ENCODE measurements around the gene C20orf144. TPM values are rescaled to one million over a fixed set of nuclear protein-coding genes. Genes with fewer than 3 reads are reported as not detected.
A peak's percentile ranks its signal among the peaks of the same experiment; 100 is the strongest.

C20orf144 gene
- total and polyA plus RNA-seq, 9 of the 15 experiments (the other 6 are each of a cell fraction or from before 2014, with no cell fraction given), result 0.04 to 0.23 (median 0.11) TPM; not detected in 2

DNA sequence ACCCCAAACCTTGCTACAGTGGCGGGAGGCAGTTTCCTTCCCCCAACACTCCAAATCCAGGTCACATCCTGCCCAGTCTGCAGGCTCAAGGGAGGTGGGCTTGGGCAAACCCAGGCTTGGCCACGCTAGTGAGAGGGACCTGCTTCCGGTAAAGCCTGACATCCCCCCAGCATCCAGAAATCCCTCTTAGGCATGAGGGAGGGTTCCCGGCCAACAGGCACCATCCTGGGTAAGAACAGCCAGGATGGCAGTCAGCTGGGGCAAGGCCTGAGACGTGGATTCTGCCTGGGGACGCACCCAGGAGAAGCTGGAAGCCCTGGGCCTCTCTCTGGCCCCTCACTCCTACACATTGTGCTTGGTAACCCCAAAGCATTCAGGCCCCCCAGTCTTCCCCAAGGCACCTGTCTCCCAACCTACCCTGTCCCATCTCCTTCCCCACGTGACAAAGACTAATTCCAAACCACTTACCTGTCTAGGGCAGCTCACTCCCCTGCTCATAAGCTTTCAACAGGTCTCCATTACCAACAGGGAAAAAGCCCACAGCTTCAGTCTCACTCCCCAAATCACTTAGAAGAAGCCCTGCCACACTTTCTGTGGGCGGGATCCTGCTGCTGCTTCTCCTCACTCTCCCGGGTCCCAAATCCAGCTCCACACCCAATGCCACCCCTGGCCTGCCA lies 2.1 kb downstream of the C20orf144 start (continued):
- TF ChIP-seq, protein P1, sequence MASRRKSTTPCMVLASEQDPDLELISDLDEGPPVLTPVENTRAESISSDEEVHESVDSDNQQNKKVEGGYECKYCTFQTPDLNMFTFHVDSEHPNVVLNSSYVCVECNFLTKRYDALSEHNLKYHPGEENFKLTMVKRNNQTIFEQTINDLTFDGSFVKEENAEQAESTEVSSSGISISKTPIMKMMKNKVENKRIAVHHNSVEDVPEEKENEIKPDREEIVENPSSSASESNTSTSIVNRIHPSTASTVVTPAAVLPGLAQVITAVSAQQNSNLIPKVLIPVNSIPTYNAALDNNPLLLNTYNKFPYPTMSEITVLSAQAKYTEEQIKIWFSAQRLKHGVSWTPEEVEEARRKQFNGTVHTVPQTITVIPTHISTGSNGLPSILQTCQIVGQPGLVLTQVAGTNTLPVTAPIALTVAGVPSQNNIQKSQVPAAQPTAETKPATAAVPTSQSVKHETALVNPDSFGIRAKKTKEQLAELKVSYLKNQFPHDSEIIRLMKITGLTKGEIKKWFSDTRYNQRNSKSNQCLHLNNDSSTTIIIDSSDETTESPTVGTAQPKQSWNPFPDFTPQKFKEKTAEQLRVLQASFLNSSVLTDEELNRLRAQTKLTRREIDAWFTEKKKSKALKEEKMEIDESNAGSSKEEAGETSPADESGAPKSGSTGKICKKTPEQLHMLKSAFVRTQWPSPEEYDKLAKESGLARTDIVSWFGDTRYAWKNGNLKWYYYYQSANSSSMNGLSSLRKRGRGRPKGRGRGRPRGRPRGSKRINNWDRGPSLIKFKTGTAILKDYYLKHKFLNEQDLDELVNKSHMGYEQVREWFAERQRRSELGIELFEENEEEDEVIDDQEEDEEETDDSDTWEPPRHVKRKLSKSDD (conservative IDR thresholded peaks at IDR 0.05; ENCODE audit: low read length), result no peak

DNA sequence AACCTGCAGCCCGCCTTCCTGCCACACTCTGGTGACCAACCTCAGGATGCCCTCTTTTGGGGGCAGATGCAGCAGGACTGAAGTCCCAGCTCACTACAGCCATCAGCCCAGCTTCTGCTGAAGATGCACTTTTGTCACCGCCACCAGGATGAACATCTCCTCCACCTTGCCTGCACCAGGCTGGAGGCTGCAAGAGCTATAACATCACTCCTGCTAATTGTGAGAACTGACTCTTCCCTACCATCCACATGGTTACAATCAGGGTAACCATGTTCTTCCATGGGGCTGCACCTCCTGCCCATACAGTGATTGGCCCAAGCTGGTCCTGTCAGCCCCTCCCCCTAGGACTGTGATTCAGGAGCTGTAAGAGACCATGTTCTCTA lies 2.6 kb downstream of the C20orf144 start:
- in situ Hi-C loops (cut with MboI), result loop anchor here (5.0 kb wide), 1 partner anchor 63 kb away; no protein-coding TSS in a partner anchor
- no peaks in the 10 kb centered on the region for H3K27me3 ChIP-seq (ENCODE audit: control insufficient read depth in 2 of 2, insufficient read depth in 2 of 2, low read length in 2 of 2)
- no TSS peak for BruUV-seq (replicated peaks)
- H3K4me2 ChIP-seq (ENCODE audit: insufficient read depth, low read length), result peak overlapping the region; percentile 85; the same call in 1 of the 2 replicates
- peak in 2 of 4 experiments; percentile 31 to 37 for DNase-seq (ENCODE audit: extremely low read depth in 1 of 4, low spot score in 3 of 4)
- ATAC-seq, result no peak
- no peak overlapping the region for H3K4me3 ChIP-seq
- peaks cover 11% of the 10 kb centered on the region; the same call in 1 of the 2 replicates for H4K20me1 ChIP-seq (replicated peaks; ENCODE audit: control insufficient read depth, insufficient read depth, low read length)
- peaks cover 18% of the 10 kb centered on the region for H3K79me2 ChIP-seq (ENCODE audit: control insufficient read depth, insufficient read depth, low read length)
- ChIA-PET CTCF (ENCODE audit: low intra/inter-chr PET ratio) (no interaction called here), POLR2A (interaction anchor here (0.6 to 5.4 kb wide), 8 partner anchors 8 to 162 kb away, joined by 3 to 51 read pairs (median 6); partner anchors contain the start of gene PXMP4)
- TF ChIP-seq C11orf30 (IDR thresholded peaks at IDR 0.05; ENCODE audit: low read depth) (peak; percentile 57), SRSF1 (IDR thresholded peaks at IDR 0.05; ENCODE audit: low read depth, low read length) (no peak), POLR2A (conservative IDR thresholded peaks at IDR 0.05) (0 out of 2 replicates have a peak, but pooled peaks have one; percentile 24), ZNF316 (IDR thresholded peaks at IDR 0.05) (peak; percentile 74)
- H3K9ac ChIP-seq (ENCODE audit: insufficient read depth in 1 of 2, low read depth in 2 of 2, low read length in 2 of 2), result peak overlapping the region in 1 of 2 experiments; percentile 90; a peak in 2 of 4 replicates
- peak; percentile 82 for FAIRE-seq
- H2AFZ ChIP-seq (ENCODE audit: low read depth, low read length), result no peak overlapping the region
- intact Hi-C loops (cut with micrococcal nuclease), result no loop called here
- H3K9me1 ChIP-seq (ENCODE audit: control insufficient read depth, insufficient read depth, low read length), result no peaks in the 10 kb centered on the region
- no peak overlapping the region for H3K27ac ChIP-seq (ENCODE audit: extremely low read depth, low read depth, low read length)
- H3K4me1 ChIP-seq (replicated peaks in 1 of 2; ENCODE audit: control insufficient read depth in 2 of 2, insufficient read depth in 2 of 2, low read length in 2 of 2), result peaks cover 21 to 66% of the 10 kb centered on the region in 2 experiments; a peak in 4 of 5 replicates
- WGBS (ENCODE audit: insufficient coverage, low coverage, missing lambda C conversion rate), result 100% methylated on average over 2 of the region's 2 CpGs
- H3K36me3 ChIP-seq (ENCODE audit: control insufficient read depth, insufficient read depth, low read length), result peaks cover 45% of the 10 kb centered on the region; the same call in 2 of the 3 replicates
- H3K9me3 ChIP-seq (replicated peaks; ENCODE audit: control insufficient read depth, insufficient read depth, low read depth, low read length), result no peaks in the 10 kb centered on the region

Measured in K562 (cell line).